NCI-H128 (cell line): ENCODE data around the gene GOLGA3.

Experiments
- DNase-seq: peaks from one replicate; lab custom pipeline; 2025; ENCODE audit not compliant: unreplicated experiment; lab: John Stamatoyannopoulos, UW

GOLGA3 gene

GRCh38 chr12:132724506-132725241, 104.0 kb downstream of the GOLGA3 start:
- DNase-seq: no peak

- no peak for DNase-seq
These were observed 104.9 kb downstream of the GOLGA3 start for GRCh38 chr12:132723764-132724140.

- DNase-seq: no peak
These were observed 105.5 kb downstream of the GOLGA3 start for GRCh38 chr12:132723015-132723763.

- DNase-seq: no peak
These were observed 107.9 kb downstream of the GOLGA3 start for GRCh38 chr12:132720606-132721345.

GRCh38 chr12:132719954-132720324, 108.7 kb downstream of the GOLGA3 start:
- DNase-seq: no peak

GRCh38 chr12:132719141-132719953, 109.3 kb downstream of the GOLGA3 start:
- DNase-seq: no peak
